ENCODE data around the gene TMC1.

TMC1 gene

GRCh38 chr9:72497447-72498046, 23.9 kb upstream of the TMC1 start:
- TF ChIP-seq GATA2 (IDR thresholded peaks at IDR 0.05; ENCODE audit: low read depth, low read length) (no peak), GATA3 (IDR thresholded peaks at IDR 0.05; ENCODE audit: low read depth, low read length) (no peak)

GRCh38 chr9:72506615-72507014, 14.8 kb upstream of the TMC1 start:
- no peak for TF ChIP-seq GATA2 (IDR thresholded peaks at IDR 0.05; ENCODE audit: low read depth, low read length)
- no peak for TF ChIP-seq GATA3 (IDR thresholded peaks at IDR 0.05; ENCODE audit: low read depth, low read length)

DNA sequence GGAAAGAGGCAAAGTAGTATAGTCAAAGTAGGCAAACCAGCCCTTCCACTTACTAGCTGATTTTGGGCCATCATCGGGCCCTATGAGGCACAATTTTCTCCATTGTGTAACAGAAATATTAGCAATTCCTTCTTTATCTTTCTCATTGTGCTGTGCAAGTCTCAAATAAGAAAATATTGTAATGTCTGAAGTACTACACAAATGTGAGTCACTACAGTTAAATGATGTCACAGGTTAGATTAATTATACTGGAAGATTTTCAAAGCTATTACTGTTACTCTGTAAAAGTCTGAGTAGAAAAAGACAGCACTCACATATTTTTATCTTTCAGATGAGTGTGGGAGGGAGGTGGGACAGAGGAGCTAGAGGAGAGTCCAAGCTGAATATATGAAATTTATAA, 12.4 kb upstream of the TMC1 start:
- TF ChIP-seq GATA3 (IDR thresholded peaks at IDR 0.05; ENCODE audit: low read depth, low read length) (no peak), GATA2 (IDR thresholded peaks at IDR 0.05; ENCODE audit: low read depth, low read length) (no peak)

- TF ChIP-seq GATA3 (IDR thresholded peaks at IDR 0.05; ENCODE audit: low read depth, low read length) (no peak), GATA2 (IDR thresholded peaks at IDR 0.05; ENCODE audit: low read depth, low read length) (no peak)
Observed at GRCh38 chr9:72509635-72510034, 11.8 kb upstream of the TMC1 start.

- no peak for TF ChIP-seq GATA2 (IDR thresholded peaks at IDR 0.05; ENCODE audit: low read depth, low read length)
- no peak for TF ChIP-seq GATA3 (IDR thresholded peaks at IDR 0.05; ENCODE audit: low read depth, low read length)
Observed at GRCh38 chr9:72524820-72525540, 3.6 kb downstream of the TMC1 start.

DNA sequence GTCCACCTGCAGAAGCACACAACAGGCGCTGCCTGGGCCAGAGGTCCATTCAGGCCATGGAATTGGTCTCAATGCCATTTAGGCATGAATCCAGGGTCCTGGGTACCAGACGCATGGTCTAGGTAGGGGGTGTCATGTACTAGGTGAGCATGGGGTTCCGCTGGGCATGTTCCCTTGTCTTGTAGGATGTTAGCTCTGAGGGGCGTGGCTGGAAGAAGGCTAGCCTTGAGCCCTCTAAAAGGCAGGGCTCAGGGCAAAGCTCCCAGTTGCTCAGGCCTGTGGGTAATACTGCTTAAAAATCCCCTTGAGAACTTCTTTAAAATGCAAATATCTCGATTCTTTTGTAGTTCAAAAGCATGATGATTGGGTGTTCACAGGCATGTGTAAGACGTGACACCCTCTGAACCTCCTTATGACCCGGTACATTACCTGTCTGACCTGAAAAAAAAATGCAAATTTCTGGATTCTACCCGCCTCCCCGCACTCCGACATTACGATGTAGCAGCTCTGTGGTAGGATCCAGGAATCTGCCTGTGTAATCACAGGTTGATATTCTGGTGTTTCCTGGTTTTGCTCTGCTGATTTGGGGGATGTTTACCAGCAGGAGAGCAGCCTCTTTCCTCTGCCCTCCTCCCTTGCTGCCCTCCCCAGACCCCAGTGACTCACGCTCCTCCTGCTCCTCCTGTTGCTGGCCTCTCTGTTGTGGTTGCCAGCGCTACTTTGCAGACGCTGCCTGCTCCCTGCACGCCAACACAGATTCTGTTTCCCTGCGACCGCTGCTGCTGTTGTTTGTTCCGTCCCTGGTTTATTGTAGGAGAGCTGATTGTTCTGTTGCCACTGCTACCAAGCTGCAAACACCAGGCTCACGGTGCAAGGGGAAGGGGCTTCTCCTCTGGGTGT, 5.7 kb downstream of the TMC1 start:
- TF ChIP-seq GATA3 (IDR thresholded peaks at IDR 0.05; ENCODE audit: low read depth, low read length): no peak
- no peak for TF ChIP-seq GATA2 (IDR thresholded peaks at IDR 0.05; ENCODE audit: low read depth, low read length)

DNA sequence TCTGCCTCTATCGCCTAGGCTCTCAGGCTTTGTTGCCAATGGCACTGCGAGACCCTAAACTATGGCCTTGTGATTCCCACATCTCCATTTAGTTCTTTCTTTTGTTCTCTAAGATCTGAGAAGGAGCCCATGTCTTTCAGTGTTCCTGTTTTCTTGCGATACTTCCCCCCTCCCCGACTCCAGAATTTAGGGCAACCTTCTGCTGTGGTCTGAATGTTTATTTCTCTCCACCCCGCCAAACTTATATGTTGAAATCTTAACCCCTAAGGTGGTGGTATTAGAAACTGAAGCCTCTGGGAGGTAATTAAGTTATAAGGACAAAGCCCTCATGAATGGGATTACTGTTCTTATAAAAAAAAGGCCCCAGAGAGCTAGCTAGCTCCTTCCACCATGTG, 6.4 kb downstream of the TMC1 start:
- TF ChIP-seq GATA3 (IDR thresholded peaks at IDR 0.05; ENCODE audit: low read depth, low read length): no peak
- no peak for TF ChIP-seq GATA2 (IDR thresholded peaks at IDR 0.05; ENCODE audit: low read depth, low read length)

DNA sequence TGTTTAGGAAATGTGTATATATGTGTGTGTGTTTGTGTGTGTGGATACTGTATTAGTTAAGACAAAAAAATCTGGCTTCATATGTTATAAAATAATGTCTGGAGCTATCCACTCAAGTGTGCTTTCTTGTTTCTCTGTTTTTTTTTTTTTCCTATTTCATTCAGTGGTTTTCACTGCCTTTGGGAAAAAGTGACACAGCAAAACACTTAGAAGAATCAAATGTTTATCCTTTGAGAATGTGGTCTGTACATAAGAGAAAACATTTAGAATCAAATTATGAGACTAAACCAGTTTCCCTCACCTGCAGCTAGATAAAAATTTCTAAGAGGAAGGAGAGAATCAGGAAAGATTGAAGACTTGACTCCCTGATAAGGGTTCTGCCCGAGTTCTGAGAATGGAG, 8.1 kb downstream of the TMC1 start:
- TF ChIP-seq GATA3 (IDR thresholded peaks at IDR 0.05; ENCODE audit: low read depth, low read length): no peak
- no peak for TF ChIP-seq GATA2 (IDR thresholded peaks at IDR 0.05; ENCODE audit: low read depth, low read length)

- TF ChIP-seq GATA3 (IDR thresholded peaks at IDR 0.05; ENCODE audit: low read depth, low read length) (no peak), GATA2 (IDR thresholded peaks at IDR 0.05; ENCODE audit: low read depth, low read length) (no peak)
Observed at GRCh38 chr9:72533322-72533721, 11.9 kb downstream of the TMC1 start.

- TF ChIP-seq GATA2 (IDR thresholded peaks at IDR 0.05; ENCODE audit: low read depth, low read length) (no peak), GATA3 (IDR thresholded peaks at IDR 0.05; ENCODE audit: low read depth, low read length) (no peak)
Observed at GRCh38 chr9:72534931-72535330, 13.5 kb downstream of the TMC1 start.

DNA sequence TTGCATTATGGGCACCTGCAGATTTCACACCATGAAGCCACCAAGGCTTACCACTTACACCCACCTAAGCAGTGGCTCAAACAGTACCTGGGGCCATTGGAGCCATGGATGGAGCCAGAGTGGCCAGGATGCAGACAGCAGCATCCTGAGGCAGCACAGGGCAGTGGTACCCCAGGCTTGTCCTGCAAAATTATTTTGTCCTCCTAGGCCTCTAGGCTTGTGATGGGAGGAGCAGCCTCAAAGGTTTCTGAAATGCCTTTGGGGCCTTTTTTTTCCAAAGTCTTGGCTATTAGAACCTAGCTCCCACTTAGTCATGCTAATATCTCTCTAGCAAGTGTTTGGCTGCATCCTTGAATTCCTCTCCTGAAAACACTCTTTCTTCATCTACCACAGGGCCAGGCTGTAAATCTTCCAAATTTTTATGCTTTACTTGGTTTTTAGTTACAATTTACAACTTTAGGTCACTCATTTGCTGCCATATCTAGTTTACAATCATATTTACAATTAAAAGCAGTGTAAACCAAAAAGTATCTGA, 15.7 kb downstream of the TMC1 start:
- TF ChIP-seq GATA2 (IDR thresholded peaks at IDR 0.05; ENCODE audit: low read depth, low read length) (no peak), GATA3 (IDR thresholded peaks at IDR 0.05; ENCODE audit: low read depth, low read length) (no peak)

GRCh38 chr9:72537671-72538070, 16.3 kb downstream of the TMC1 start:
- TF ChIP-seq GATA3 (IDR thresholded peaks at IDR 0.05; ENCODE audit: low read depth, low read length) (no peak), GATA2 (IDR thresholded peaks at IDR 0.05; ENCODE audit: low read depth, low read length) (no peak)

- TF ChIP-seq GATA3 (IDR thresholded peaks at IDR 0.05; ENCODE audit: low read depth, low read length) (no peak), GATA2 (IDR thresholded peaks at IDR 0.05; ENCODE audit: low read depth, low read length) (no peak)
Observed at GRCh38 chr9:72538921-72539702, 17.7 kb downstream of the TMC1 start.

Measured in SH-SY5Y (cell line).